ENCODE results near the gene PAK6.

Gene PAK6

DNA sequence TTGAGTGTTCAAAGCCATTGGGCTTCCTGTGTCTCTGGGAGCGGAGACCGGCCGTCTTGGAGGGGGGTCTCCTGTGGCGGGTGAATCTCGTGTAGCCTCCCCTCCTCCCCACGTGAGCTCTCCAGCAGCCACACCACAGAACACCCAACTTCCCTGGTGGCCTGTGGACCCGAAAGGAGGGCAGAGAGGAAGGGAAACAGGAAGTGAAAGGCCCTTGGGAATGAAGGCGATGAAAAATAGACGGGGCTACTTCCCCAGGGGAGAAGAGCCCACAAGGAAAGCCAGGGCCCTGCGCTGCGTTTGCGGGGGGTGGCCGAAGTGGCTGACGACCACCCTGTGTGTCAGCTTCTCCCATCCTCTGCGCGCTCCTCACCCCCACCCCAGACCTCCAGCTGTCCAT is 38.6 kb downstream of the PAK6 start:
- Histone ChIP-seq H3K9me3 (ENCODE audit: control insufficient read depth, insufficient read depth, low read length) (no peaks in the 10 kb centered on the region), H3K4me3 (ENCODE audit: low read length) (no peak overlapping the region), H3K27ac (ENCODE audit: low read length) (no peak overlapping the region), H3K36me3 (ENCODE audit: control insufficient read depth, insufficient read depth, low read length) (no peaks in the 10 kb centered on the region), H3K4me1 (ENCODE audit: control insufficient read depth, insufficient read depth, low read length) (peaks cover 1% of the 10 kb centered on the region; the same call in 1 of the 2 replicates), H3K27me3 (ENCODE audit: control insufficient read depth, insufficient read depth, low read length) (peaks cover 17% of the 10 kb centered on the region; the same call in 1 of the 2 replicates)
- no CpG with 5 or more reads among the region's 16 CpGs for WGBS (ENCODE audit: insufficient coverage, insufficient read length)
- DNase-seq (ENCODE audit: low read depth, low spot score) = no peak

GRCh38 chr15:40278026-40278425 is 39.2 kb downstream of the PAK6 start:
- no CpG with 5 or more reads among the region's 10 CpGs for WGBS (ENCODE audit: insufficient coverage, insufficient read length)
- Histone ChIP-seq H3K4me3 (ENCODE audit: low read length) (no peak overlapping the region), H3K27me3 (ENCODE audit: control insufficient read depth, insufficient read depth, low read length) (peaks cover 22% of the 10 kb centered on the region; the same call in 1 of the 2 replicates), H3K36me3 (ENCODE audit: control insufficient read depth, insufficient read depth, low read length) (no peaks in the 10 kb centered on the region), H3K4me1 (ENCODE audit: control insufficient read depth, insufficient read depth, low read length) (peaks cover 1% of the 10 kb centered on the region; the same call in 1 of the 2 replicates), H3K27ac (ENCODE audit: low read length) (no peak overlapping the region), H3K9me3 (ENCODE audit: control insufficient read depth, insufficient read depth, low read length) (no peaks in the 10 kb centered on the region)
- DNase-seq (ENCODE audit: low read depth, low spot score) = no peak

GRCh38 chr15:40279437-40280141 is 40.7 kb downstream of the PAK6 start:
- Histone ChIP-seq H3K4me1 (ENCODE audit: control insufficient read depth, insufficient read depth, low read length) (peaks cover 1% of the 10 kb centered on the region; the same call in 1 of the 2 replicates), H3K27me3 (ENCODE audit: control insufficient read depth, insufficient read depth, low read length) (peaks cover 34% of the 10 kb centered on the region), H3K36me3 (ENCODE audit: control insufficient read depth, insufficient read depth, low read length) (no peaks in the 10 kb centered on the region), H3K9me3 (ENCODE audit: control insufficient read depth, insufficient read depth, low read length) (no peaks in the 10 kb centered on the region), H3K27ac (ENCODE audit: low read length) (no peak overlapping the region), H3K4me3 (ENCODE audit: low read length) (no peak overlapping the region; the same call in 1 of the 2 replicates)
- DNase-seq (ENCODE audit: low read depth, low spot score) = no peak
- no CpG with 5 or more reads among the region's 40 CpGs for WGBS (ENCODE audit: insufficient coverage, insufficient read length)

DNA sequence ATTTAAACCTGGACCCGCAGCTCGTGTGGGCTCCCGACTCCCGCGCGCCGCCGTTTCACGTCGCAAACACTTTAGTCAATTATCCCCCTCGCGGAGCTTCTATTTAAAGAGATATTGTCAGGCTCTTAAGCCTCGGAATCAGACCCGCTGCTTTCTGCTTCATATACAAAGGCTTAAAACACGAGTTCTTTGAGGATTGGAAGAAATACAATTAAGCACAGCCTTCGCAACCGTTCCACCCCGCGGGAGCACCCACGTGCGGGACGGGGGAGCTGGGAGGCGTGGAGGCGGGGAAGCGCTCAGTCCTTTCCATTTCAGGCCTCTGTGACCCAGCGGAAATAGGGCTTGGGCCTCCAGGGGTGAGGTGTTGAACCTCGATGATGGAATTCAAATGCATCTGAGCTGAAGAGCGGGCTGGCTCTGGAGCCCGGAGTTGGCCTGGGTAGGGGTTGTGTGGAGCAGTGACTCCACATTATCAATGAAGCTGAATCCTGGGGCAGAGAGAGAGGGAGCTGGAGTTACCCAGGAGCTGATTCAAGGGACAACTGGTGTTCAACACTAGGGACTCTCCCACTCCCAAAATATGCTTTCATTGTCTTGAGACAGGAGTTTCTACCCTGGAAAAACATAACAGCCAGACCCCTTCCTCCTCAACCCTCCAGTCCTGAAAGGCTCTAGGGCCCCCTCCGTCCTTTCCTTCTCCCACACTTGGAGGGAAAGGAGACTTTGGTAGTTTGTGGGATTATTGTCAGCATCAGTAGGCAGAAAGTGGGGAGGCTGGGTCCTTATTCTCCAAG is 41.6 kb downstream of the PAK6 start:
- Histone ChIP-seq H3K27ac (ENCODE audit: low read length) (no peak overlapping the region), H3K4me1 (ENCODE audit: control insufficient read depth, insufficient read depth, low read length) (peaks cover 1% of the 10 kb centered on the region; the same call in 1 of the 2 replicates), H3K36me3 (ENCODE audit: control insufficient read depth, insufficient read depth, low read length) (no peaks in the 10 kb centered on the region), H3K27me3 (ENCODE audit: control insufficient read depth, insufficient read depth, low read length) (peaks cover 36% of the 10 kb centered on the region), H3K9me3 (ENCODE audit: control insufficient read depth, insufficient read depth, low read length) (no peaks in the 10 kb centered on the region), H3K4me3 (ENCODE audit: low read length) (no peak overlapping the region; the same call in 1 of the 2 replicates)
- no CpG with 5 or more reads among the region's 30 CpGs for WGBS (ENCODE audit: insufficient coverage, insufficient read length)
- DNase-seq (ENCODE audit: low read depth, low spot score) = no peak

DNA sequence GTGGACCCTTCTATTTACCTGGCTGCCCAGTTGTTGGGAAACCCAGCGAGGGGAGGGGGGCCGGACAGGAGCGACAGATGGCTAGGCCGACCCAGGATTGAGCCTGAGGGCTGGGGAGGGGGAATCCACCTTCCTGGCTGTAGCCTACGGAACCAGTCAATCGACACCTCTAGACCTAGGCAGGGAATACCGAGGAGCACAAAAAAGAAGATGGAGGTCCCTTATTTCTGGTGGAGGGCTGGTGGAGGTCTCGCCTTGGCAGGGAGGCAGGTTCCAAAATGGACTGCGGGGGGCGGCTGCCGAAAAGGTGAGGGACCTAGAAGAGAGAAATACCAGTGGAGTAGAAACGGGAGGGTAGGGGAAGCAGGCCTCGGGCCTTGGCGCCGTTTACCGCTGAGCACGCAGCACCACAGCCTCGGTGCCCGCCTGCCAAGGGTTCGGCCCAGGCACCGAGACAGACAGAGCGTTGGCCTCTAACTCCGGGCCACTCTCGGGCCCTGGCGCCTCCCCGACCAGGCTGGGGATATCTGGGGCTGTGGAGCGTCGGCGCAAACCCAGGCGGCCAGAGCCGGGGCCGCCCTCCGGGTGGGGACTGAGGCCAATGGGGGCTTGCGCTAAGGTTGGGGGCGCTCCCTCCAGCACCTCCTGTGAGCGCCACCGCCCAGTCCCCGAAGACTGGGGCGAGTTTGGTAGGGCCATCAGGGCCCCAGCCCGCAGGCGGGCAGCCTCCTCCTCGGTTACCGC is 42.4 kb downstream of the PAK6 start:
- Histone ChIP-seq H3K4me1 (ENCODE audit: control insufficient read depth, insufficient read depth, low read length) (peaks cover 1% of the 10 kb centered on the region; the same call in 1 of the 2 replicates), H3K27me3 (ENCODE audit: control insufficient read depth, insufficient read depth, low read length) (peaks cover 36% of the 10 kb centered on the region), H3K27ac (ENCODE audit: low read length) (no peak overlapping the region), H3K4me3 (ENCODE audit: low read length) (peak overlapping the region; percentile 19; the same call in 1 of the 2 replicates), H3K9me3 (ENCODE audit: control insufficient read depth, insufficient read depth, low read length) (no peaks in the 10 kb centered on the region), H3K36me3 (ENCODE audit: control insufficient read depth, insufficient read depth, low read length) (no peaks in the 10 kb centered on the region)
- no peak for DNase-seq (ENCODE audit: low read depth, low spot score)
- WGBS (ENCODE audit: insufficient coverage, insufficient read length) = no CpG with 5 or more reads among the region's 43 CpGs

DNA sequence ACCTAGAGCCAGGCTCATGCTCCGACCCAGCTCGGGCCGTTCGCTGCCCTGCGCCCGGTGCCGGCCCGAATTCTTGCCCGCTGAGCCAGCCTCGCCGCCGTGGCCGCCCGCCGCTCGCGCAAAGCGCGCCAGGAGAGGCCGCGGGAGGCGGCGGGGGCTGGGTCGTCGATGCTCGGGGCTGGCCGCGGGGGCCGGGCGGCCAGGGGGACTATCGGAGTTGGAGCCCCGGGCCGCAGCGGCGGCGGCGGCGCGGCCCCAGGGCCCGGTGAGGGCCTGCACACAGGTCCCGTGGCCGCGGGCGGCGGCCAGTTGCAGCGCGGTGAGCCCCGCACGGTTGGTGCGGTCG is 42.9 kb downstream of the PAK6 start:
- Histone ChIP-seq H3K27me3 (ENCODE audit: control insufficient read depth, insufficient read depth, low read length) (peaks cover 36% of the 10 kb centered on the region), H3K36me3 (ENCODE audit: control insufficient read depth, insufficient read depth, low read length) (no peaks in the 10 kb centered on the region), H3K27ac (ENCODE audit: low read length) (no peak overlapping the region), H3K9me3 (ENCODE audit: control insufficient read depth, insufficient read depth, low read length) (no peaks in the 10 kb centered on the region), H3K4me1 (ENCODE audit: control insufficient read depth, insufficient read depth, low read length) (peaks cover 1% of the 10 kb centered on the region; the same call in 1 of the 2 replicates), H3K4me3 (ENCODE audit: low read length) (peak overlapping the region; percentile 19; the same call in 1 of the 2 replicates)
- WGBS (ENCODE audit: insufficient coverage, insufficient read length) = no CpG with 5 or more reads among the region's 51 CpGs
- DNase-seq (ENCODE audit: low read depth, low spot score) = no peak

DNA sequence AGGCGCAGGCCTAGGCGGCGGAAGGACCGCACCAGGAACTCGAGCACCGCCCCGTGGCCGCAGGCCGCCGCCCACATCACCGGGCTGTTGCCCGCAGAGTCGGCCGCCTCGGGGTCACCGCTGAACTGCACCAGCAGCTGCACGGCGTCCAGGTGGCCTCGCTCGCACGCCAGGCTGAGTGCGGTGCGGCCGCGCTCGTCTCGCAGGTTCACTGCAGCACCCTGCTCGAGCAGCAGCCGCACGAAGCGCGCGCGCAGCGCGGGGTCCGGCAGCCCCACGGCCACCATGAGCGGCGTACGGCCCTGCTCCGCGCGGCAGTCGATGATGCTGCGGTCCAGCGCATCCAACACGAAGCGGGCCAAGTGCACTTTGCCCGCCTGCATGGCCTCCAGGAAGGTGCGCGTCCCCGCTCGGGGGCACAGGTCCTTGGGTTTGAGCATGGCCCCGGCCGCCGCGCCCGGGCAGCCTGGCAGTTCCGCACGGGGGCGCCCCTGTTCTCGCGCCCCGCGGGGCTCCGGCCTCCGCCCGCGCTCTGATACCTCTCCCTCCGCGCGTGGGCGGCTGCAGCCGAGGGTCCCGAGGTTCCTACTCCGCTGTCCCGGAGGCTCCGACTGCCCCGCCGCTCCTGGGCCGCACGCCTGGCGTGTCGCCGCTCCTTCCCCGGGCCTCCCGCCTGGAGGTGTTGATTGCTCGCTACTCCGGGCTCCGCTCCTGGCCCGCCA is 43.4 kb downstream of the PAK6 start:
- Histone ChIP-seq H3K27me3 (ENCODE audit: control insufficient read depth, insufficient read depth, low read length) (peaks cover 36% of the 10 kb centered on the region), H3K4me1 (ENCODE audit: control insufficient read depth, insufficient read depth, low read length) (peaks cover 1% of the 10 kb centered on the region; the same call in 1 of the 2 replicates), H3K36me3 (ENCODE audit: control insufficient read depth, insufficient read depth, low read length) (no peaks in the 10 kb centered on the region), H3K27ac (ENCODE audit: low read length) (no peak overlapping the region), H3K4me3 (ENCODE audit: low read length) (peak overlapping the region; percentile 19; the same call in 1 of the 2 replicates), H3K9me3 (ENCODE audit: control insufficient read depth, insufficient read depth, low read length) (no peaks in the 10 kb centered on the region)
- DNase-seq (ENCODE audit: low read depth, low spot score) = no peak
- WGBS (ENCODE audit: insufficient coverage, insufficient read length) = no CpG with 5 or more reads among the region's 92 CpGs

GRCh38 chr15:40282869-40283614 is 44.2 kb downstream of the PAK6 start, which contains the start of gene ANKRD63:
TSS of gene ANKRD63 (minus strand) at chr15:40283064. CDS start at chr15:40282586, 478 bp downstream.
- no peak for DNase-seq (ENCODE audit: low read depth, low spot score)
- Histone ChIP-seq H3K36me3 (ENCODE audit: control insufficient read depth, insufficient read depth, low read length) (no peaks in the 10 kb centered on the region), H3K27me3 (ENCODE audit: control insufficient read depth, insufficient read depth, low read length) (peaks cover 36% of the 10 kb centered on the region), H3K4me3 (ENCODE audit: low read length) (peak within 1 kb of the TSS; percentile 19; the same call in 1 of the 2 replicates), H3K27ac (ENCODE audit: low read length) (no peak within 1 kb of the TSS), H3K4me1 (ENCODE audit: control insufficient read depth, insufficient read depth, low read length) (peaks cover 1% of the 10 kb centered on the region; the same call in 1 of the 2 replicates), H3K9me3 (ENCODE audit: control insufficient read depth, insufficient read depth, low read length) (no peaks in the 10 kb centered on the region)
- no CpG with 5 or more reads among the region's 76 CpGs for WGBS (ENCODE audit: insufficient coverage, insufficient read length)

DNA sequence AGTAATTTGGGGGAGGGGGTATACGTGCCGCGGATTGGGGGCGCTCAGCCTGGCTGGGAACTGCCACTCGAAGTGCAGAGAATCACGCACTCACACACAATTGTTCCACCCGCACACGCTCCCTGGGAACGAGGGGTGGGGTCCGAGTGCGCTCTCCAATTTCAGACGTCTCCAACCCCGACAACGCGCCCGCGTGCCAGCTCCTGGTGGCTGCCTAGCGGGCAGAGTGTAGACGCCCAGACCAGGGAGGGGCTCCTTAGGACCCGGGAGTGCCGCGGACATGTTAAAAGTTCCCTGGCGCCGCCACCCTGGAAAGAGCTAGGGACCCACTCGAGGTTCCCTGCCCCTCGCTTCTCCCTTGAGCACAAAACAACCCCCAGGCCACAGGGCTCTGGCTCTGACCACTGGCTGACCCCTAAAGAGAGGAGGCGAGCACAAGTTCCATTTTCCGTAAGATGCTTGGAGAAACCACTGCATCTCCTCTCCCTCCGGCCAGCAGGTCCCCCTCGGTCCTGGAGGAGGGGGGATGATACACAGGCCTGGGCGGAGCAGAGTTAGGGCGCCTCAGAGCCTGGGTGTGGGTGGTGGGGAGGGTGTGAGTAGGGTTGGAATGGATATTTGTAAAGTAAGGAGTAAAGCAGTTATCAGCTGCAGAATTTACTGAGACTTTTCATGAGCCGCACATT is 44.9 kb downstream of the PAK6 start:
- no peak for DNase-seq (ENCODE audit: low read depth, low spot score)
- H3K4me3 ChIP-seq (ENCODE audit: low read length) = peak overlapping the region; percentile 7; the same call in 1 of the 2 replicates
- WGBS (ENCODE audit: insufficient coverage, insufficient read length) = no CpG with 5 or more reads among the region's 33 CpGs
- H3K4me1 ChIP-seq (ENCODE audit: control insufficient read depth, insufficient read depth, low read length) = peaks cover 1% of the 10 kb centered on the region; the same call in 1 of the 2 replicates
- H3K9me3 ChIP-seq (ENCODE audit: control insufficient read depth, insufficient read depth, low read length) = no peaks in the 10 kb centered on the region
- peaks cover 36% of the 10 kb centered on the region for H3K27me3 ChIP-seq (ENCODE audit: control insufficient read depth, insufficient read depth, low read length)
- no peak overlapping the region for H3K27ac ChIP-seq (ENCODE audit: low read length)
- H3K36me3 ChIP-seq (ENCODE audit: control insufficient read depth, insufficient read depth, low read length) = no peaks in the 10 kb centered on the region
